Activated effector memory CD4-positive, alpha-beta T cell treated with Interleukin-2 at 50 U/mL for 16 hours (primary cell): Measurements from ENCODE around the gene CPEB3.
A peak's percentile ranks its signal among the peaks of the same experiment; 100 is the strongest.
"Not testable (repeated sequence)": the region's sequence is repeated elsewhere in the genome, so short reads cannot be mapped to it uniquely, and the experiment has no call there.

Experiments used
- DNase-seq: peaks from one replicate; pipeline ENCODE4 v3.0.0-alpha.2; 2020

The CPEB3 gene

GRCh38 chr10:92290837-92291615 lies at the start of gene CPEB3, which contains the start of gene MARCHF5:
Gene CPEB3, minus strand, starts transcription at chr10:92291078. Its CDS starts 50,728 bp downstream, at chr10:92240350.
Gene MARCHF5, plus strand, starts transcription at chr10:92291167. Its CDS starts 328 bp downstream, at chr10:92291495.
- peak; percentile 86 for DNase-seq

- not testable (repeated sequence) for DNase-seq
These were observed 39.0 kb upstream of the CPEB3 start for GRCh38 chr10:92329927-92330326.

DNA sequence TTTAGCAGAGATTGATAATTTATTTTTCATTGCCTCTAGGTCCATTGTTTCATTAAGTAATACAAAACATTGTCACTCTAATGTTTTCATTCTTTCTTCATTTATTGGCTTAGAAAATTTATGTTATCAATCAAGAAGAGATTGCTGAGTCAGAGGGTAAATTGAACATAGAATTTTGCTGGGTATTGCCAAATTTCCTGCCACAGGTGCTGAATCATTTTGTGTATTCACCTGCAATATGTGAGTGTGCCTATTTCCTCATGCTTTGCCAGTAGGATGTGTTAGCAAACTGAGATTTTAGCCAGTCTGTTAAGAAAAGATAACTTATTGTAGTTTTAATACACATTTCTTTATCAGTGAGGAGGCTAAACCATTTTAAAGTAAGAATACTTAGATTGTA lies 38.1 kb upstream of the CPEB3 start:
- DNase-seq, result no peak

DNA sequence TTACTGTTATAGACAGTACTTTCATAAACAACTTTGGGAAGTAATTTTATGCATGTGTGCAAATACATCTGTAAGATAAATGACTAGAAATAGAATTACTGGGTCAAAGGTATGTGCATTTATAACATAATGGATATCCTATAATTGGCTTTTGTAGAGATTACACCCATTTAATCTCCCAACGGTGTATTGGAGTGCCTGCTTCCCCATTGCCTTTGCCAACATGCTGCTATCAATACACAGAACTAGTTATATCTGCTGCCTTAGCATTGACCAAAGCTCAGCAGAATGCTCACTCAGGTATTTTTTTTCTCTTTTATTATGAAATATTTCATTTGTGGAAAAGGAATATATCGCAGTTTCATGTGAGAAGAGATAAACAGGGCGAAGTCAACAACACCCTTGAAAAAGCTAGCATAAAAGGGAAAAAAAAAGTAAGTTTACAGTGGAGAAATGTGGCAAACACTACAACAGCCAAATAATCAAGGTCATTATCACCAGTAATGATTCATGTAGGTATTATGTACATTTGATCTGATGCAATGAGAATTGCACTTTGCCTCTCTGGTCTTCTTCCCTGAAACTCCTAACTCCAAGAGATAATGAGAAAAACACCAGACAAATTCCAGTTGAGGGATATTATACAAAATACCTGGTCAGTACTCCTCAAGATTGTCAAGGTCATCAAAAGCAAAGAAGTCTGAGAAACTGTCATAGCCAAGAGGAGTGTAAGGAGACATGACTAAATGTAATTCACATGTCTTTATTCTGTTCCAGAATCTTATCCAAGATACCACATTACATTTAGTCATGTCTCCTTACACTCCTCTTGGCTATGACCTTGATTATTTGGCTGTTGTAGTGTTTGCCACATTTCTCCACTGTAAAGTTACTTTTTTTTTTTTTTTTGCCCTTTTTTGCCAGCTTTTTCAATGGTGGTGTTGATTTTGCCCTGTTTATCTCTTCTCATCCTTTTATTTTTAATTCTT lies 36.9 kb upstream of the CPEB3 start:
- DNase-seq, result no peak

DNA sequence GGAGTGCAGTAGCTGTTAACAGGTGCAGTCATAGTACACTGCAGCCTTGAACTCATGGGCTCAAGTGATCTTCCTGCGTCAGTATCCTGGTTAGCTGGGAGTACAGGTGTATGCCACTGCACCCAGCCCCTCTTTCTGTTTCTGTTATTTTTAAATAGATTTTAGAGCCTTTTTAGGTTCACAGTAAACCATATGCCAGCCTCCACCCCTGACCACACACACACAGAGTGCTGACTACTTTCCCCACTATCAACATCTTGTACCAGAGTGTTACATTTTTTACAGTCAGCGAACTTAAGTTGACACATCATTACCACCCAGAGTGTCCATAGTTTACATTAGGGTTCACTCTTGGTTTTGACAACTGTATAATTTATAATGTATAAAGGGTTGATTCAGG lies 32.2 kb upstream of the CPEB3 start:
- no peak for DNase-seq

GRCh38 chr10:92316610-92317009 lies 25.7 kb upstream of the CPEB3 start:
- DNase-seq, result no peak

GRCh38 chr10:92313750-92314149 lies 22.9 kb upstream of the CPEB3 start:
- DNase-seq, result no peak

- DNase-seq, result no peak
These were observed 18.4 kb upstream of the CPEB3 start for GRCh38 chr10:92309272-92309671.

DNA sequence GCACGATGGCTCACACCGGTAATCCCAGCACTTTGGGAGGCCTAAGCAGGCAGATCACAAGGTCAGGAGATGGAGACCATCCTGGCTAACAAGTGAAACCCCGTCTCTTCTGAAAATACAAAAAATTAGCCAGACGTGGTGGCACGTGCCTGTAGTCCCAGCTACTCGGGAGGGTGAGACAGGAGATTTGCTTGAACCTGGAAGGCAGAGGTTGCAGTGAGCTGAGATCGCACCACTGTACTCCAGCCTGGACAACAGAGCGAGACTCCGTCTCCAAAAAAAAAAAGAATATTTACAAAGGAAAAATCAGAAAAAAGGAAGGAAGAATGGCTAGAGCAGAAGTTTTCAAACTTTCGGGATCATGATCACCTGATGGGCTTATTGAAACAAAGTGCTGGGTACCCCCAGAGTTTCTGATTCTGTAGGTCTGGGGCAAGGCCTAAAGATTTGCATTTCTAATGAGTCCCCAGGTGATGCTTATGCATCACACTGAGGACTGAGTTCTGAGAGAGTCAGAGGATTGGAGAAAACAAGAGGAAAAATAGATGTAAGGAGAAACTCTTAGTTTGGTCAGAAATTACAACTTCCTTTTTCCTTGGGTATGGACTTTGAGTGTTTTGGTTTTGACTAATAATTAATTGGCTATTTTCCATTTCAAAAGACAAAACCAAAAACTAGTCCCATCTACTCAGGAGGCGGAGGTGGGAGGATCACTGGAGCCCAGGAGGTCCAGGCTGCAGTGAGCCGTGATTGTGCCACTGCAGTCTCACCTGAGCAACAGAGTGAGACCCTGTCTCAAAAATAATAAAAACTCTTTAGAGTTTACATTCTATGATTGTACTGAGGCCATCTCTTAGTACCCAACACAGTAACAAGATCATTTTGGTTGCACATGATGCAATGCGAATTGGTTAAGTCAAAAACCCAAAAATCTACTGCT lies 14.5 kb upstream of the CPEB3 start:
- DNase-seq, result no peak

DNA sequence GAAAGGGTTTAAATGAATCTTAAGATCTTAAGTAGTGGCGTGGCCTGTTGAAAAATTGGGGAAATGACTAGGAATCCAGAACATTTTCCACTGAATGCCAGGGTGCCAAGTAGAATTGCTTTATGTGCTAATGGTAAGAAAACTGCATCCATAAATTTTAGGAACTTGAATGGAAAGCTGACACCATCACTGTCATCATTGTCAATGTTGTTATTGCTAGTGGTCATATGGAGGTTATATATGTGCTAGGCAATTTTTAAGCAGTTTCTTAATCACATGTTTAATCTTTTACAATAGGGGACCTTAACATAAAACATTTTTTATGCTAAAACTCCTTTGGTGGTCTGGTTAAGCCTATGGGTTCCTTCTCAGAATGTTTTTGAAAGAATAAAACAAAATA lies 13.2 kb upstream of the CPEB3 start:
- DNase-seq, result no peak

GRCh38 chr10:92303096-92303495 lies 12.2 kb upstream of the CPEB3 start:
- DNase-seq, result no peak

GRCh38 chr10:92298487-92298886 lies 7.6 kb upstream of the CPEB3 start:
- DNase-seq, result no peak

GRCh38 chr10:92291921-92292845 lies 1.3 kb upstream of the CPEB3 start:
- peak; percentile 18 for DNase-seq

DNA sequence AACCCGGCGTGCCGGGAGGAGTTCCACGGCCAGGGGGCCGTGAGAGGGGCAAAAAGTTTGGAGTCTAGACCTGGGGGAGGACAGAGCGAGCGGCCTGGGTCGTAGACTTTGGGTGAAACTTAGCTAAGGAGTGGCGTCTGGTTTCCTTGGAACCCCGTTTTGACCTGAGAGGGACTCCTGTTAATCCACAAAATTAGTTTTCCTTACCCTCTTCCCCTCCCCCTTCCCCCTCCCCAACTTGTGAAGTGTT lies 663 bp upstream of the CPEB3 start:
- DNase-seq, result no peak

DNA sequence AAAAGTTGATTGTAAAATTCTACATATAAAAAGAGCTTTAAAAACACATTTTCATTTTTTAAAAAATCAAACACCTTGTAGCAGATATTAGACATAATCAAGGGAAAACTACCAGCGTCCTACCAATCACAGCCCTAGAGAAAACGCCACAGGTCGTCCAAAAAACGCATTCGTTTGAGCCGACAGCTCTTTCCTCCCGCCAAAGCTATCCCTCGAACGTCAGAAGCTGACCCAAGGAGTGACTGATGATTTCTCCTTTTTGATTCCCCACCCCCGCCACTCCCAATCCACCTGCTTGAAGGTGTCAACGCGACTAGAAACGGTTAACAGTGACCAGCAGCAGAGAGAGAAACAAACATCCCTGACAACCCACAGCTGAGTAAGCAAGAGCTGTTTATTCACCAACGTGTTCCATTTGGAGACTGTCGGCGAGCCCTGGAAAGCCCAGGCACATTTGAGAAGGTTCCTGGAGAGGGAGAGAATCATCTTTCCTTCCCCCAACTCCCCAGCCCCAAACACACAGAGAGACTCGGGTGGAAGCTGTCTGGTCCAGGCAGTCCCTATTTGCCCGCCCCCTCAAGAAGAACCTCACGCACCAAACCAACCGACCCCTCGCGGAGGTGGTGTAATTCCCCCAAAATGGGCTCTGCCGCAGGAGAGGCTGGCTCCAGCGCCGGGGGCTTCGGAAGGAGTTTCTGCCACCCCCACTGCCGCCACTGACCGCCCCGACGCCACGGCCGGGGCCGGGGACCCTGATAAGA lies 622 bp downstream of the CPEB3 start:
- peak; percentile 16 for DNase-seq

DNA sequence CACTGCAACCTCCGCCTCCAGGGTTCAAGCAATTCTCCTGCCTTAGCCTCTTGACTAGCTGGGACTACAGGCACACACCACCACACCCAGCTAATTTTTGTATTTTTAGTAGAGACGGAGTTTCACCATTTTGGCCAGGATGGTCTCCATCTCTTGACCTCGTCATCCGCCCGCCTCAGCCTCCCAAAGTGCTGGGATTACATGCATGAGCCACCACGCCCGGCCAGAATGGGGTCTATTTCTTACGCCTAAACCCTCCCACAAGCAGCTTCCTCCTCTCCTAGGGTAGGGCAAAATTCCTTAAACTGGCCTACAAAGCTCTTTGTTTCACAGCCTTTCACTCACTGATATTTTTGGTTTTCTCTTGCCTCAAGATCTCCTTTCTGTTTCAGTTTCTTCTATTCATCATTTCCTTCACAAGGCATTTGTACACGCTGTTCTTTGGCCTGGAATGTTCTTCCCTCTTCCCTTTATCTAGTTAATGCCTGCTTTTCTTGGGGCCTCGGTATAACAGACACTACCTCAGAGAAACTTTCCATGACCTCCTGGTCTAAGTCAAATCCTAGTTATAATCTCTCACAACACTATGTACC lies 6.7 kb downstream of the CPEB3 start:
- DNase-seq, result no peak

DNA sequence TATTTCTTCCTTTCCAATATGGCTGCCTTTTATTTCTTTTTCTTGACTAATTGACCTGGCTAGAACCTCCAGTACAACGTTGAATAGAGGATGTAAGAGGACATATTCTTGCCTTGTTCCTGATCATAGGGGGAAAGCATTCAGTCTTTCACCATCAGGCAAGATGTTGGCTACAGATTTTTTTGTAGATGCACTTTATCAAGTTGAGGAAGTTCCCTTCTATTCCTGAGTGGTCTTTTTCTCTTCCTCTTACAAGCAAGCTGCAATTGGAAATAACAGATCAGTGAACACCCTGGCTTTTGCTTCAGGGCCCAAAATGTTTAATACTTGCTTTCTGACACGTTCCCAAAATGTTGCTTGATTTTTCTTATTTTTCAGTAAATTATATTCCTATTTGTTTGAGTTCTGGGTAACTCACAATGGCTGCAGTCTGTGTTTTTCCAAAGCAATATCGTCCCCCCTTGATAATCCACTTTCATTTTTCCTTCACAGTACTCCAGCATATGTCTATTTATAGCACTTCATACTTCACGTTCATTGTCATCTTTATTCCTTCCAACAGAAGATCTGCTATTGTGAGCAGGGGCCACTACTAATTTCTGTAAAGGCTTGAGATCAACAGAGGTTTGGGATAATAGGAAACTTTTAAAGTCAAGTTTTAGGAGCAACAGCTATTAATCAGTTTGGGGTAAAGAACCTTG lies 11.7 kb downstream of the CPEB3 start:
- DNase-seq, result no peak

DNA sequence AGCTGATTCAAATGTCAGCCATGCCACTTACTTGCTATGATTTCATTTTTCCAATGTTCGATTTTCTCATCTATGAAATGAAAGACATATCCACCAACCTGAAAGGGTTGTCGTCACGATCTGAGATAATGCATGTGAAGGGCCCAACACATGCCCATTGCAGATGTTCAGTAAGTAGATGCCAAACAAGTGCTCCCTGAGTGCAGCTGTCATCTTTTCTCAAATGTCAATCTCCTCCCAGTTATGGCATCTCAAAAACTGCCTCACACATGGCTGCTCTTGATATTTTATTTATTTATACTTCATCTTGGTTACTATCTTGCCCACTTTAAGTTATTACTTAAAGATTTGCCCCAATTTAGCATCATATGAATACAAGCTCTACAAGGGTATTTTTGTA lies 16.8 kb downstream of the CPEB3 start:
- no peak for DNase-seq

DNA sequence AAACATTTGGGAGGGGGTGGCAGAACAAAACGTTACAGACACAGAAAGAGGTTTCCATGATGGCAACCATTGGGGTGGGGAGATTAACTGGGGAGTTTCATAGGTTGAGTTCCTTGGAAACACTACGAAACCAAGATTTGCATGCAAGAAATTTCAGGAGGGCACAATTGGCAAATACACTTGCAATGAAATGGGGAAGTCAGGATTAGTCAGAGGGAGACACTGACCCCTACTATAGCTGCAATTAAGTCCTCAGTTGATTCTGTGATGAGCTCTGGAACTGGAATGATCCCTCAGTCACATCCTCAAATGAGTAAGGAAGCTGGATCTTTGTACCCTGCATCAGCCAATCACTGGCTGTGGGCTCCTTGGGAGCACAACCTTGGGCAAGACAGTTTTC lies 22.1 kb downstream of the CPEB3 start:
- no peak for DNase-seq

DNA sequence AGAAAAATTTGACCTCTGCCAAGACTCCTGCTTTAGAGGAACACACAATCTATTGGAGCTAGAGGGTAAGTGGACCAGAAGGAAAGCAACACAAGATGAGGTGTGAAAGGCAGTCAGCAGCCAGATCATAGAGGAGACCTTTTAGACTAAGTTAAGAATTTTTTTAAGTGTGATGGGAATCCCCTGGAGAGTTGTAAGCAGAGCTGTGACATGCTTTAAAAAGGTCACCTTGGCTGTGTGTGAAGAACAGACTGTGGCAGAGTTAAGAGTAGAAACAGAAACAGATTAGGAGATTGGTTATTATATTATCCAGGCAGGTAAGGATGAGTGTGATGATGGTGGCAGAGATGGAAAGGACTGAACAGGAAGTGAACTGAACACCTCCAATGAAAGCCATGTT lies 23.5 kb downstream of the CPEB3 start:
- no peak for DNase-seq
